ENCODE measurements around the gene GUCY1A1. TPM values are rescaled to one million over a fixed set of nuclear protein-coding genes. Genes with fewer than 3 reads are reported as not detected.

Gene GUCY1A1
- total RNA-seq, 1 donor from 2014 or later = not detected

DNA sequence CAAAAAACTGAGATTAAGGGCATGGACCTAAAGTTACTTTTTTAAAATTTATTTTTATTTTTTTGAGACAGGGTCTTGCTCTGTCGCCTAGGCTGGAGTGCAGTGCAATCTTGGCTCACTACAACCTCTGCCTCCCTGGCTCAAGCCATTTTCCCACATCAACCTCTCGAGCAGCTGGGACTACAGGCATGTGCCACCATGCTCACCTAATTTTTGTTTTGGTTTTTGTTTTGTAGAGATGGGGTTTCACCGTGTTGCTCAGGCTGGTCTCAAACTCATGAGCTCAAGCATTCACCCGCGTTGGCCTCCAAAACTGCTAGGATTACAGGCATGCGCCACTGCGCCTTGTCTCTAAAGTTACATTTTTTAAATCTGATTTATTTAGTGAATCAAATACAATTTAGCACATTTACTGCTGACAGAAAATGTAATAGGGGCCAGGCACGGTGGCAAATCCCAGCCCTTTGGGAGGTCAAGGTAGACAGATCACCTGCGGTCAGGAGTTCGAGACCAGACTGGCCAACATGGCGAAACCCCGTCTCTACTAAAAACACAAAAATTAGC, 38.3 kb downstream of the GUCY1A1 start:
- no peak overlapping the region for H3K27ac Mint-ChIP-seq
- no peaks in the 10 kb centered on the region for H3K36me3 Mint-ChIP-seq (ENCODE audit: low read depth)
- H3K4me3 Mint-ChIP-seq (ENCODE audit: low read depth) = no peak overlapping the region
- H3K9me3 Mint-ChIP-seq = no peaks in the 10 kb centered on the region
- intact Hi-C loops (cut with micrococcal nuclease) = no loop called here
- H3K4me1 Mint-ChIP-seq (ENCODE audit: low read depth) = no peaks in the 10 kb centered on the region
- no peak for DNase-seq (ENCODE audit: low spot score)
- H3K27me3 Mint-ChIP-seq (ENCODE audit: low read depth) = peaks cover 4% of the 10 kb centered on the region

DNA sequence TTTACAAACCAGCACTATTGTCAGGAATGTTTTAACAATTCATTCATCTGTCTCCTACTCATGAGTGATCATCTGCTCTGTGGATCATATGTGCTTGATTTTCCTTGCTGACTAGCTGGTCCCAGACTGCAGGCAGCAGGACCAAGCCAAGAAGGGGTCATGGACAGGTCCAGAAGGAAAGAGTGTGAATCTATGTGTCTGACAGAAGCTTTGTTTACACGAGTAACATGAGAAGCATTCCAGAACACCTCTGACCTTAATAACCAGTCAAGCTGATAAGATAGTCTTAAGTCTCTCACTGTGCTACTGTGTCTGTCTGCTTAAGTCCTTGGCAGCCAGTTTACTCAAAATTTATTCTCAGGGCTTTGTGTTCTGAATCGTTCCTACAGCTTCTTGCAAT, 39.0 kb downstream of the GUCY1A1 start:
- Mint-ChIP-seq H3K4me1 (ENCODE audit: low read depth) (no peaks in the 10 kb centered on the region), H3K36me3 (ENCODE audit: low read depth) (no peaks in the 10 kb centered on the region), H3K4me3 (ENCODE audit: low read depth) (no peak overlapping the region), H3K9me3 (no peaks in the 10 kb centered on the region), H3K27me3 (ENCODE audit: low read depth) (peaks cover 6% of the 10 kb centered on the region), H3K27ac (no peak overlapping the region)
- no peak for DNase-seq (ENCODE audit: low spot score)
- intact Hi-C loops (cut with micrococcal nuclease) = no loop called here

DNA sequence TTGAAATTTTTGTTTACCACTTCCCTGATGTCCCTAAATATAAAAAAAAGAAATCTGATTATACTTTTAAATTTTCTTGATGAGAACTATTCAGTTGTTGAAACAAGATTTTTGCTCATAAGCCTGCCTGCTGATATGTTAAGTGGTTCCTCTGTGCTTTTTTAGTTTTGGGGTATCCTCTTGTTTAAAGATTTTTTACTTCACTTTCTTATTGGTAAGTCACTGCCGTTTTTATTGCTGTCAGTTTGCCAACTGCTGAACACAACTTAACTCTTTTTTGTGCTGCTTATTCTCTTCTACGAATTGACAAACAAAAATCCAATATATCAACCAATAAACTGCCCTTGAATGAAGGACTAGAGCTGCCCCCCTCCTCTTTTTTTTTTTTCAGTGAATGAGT, 39.5 kb downstream of the GUCY1A1 start:
- no peaks in the 10 kb centered on the region for H3K4me1 Mint-ChIP-seq (ENCODE audit: low read depth)
- intact Hi-C loops (cut with micrococcal nuclease) = no loop called here
- no peaks in the 10 kb centered on the region for H3K9me3 Mint-ChIP-seq
- peaks cover 6% of the 10 kb centered on the region for H3K27me3 Mint-ChIP-seq (ENCODE audit: low read depth)
- H3K4me3 Mint-ChIP-seq (ENCODE audit: low read depth) = no peak overlapping the region
- no peak overlapping the region for H3K27ac Mint-ChIP-seq
- H3K36me3 Mint-ChIP-seq (ENCODE audit: low read depth) = no peaks in the 10 kb centered on the region
- no peak for DNase-seq (ENCODE audit: low spot score)

DNA sequence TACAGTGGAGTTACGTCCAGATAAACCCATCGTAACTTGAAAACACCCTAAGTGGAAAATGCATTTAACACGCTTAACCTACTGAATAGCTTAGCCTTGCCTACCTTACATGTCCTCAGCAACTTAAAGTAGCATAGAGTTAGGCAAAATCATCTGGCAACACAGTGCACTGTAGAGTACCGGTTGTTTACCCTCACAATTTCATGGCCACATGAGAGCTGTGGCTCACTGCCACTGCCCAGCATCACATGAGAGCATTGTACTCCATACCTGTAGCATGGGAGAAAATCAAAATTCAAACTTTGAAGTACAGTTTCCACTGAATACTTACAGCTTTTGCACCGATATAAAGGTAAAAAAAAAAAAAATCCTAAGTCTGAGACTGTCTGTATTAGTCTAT, 40.6 kb downstream of the GUCY1A1 start:
- no peak for DNase-seq (ENCODE audit: low spot score)
- intact Hi-C loops (cut with micrococcal nuclease) = no loop called here
- Mint-ChIP-seq H3K27ac (no peak overlapping the region), H3K27me3 (ENCODE audit: low read depth) (peaks cover 3% of the 10 kb centered on the region), H3K9me3 (no peaks in the 10 kb centered on the region), H3K4me1 (ENCODE audit: low read depth) (no peaks in the 10 kb centered on the region), H3K36me3 (ENCODE audit: low read depth) (no peaks in the 10 kb centered on the region), H3K4me3 (ENCODE audit: low read depth) (no peak overlapping the region)

DNA sequence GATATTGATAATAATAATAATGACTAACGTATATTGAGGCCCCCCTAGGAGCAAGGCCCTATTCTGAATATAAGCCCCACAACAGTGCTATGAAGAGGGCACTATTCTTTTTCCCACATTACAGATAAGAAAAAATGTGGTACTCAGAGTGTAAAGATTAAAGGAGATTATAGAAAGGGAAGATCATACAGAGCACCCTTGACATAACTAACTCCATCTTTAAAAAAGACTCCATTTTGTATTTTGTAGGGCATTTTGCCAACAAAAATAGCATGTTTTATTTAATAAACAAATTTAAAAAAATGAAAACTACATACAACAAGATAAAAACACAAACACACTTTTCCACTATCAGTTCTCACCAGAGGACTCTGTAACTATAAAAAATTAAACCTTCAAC, 42.1 kb downstream of the GUCY1A1 start:
- no peaks in the 10 kb centered on the region for H3K4me1 Mint-ChIP-seq (ENCODE audit: low read depth)
- peaks cover 3% of the 10 kb centered on the region for H3K27me3 Mint-ChIP-seq (ENCODE audit: low read depth)
- no peak overlapping the region for H3K27ac Mint-ChIP-seq
- DNase-seq (ENCODE audit: low spot score) = no peak
- intact Hi-C loops (cut with micrococcal nuclease) = no loop called here
- no peaks in the 10 kb centered on the region for H3K9me3 Mint-ChIP-seq
- H3K4me3 Mint-ChIP-seq (ENCODE audit: low read depth) = no peak overlapping the region
- no peaks in the 10 kb centered on the region for H3K36me3 Mint-ChIP-seq (ENCODE audit: low read depth)

DNA sequence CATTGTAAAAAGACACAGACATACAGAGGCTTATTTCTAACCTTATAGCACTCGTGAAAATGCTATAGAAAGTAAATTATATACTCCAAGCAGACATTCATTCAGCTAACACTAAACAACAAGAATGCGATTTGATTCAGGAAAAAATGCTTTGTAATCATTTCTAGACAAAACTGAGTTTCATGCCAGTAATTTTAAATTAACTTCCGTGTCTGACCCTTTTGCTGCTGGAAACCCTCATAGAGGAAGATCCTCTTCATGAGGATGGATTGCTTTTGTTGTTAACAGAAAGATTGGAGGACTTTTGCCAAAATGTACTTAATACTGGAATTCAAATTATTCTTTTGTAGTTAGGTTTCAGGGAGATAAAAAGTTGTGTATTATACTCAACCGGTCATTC, 43.3 kb downstream of the GUCY1A1 start:
- H3K9me3 Mint-ChIP-seq = no peaks in the 10 kb centered on the region
- intact Hi-C loops (cut with micrococcal nuclease) = no loop called here
- H3K4me1 Mint-ChIP-seq (ENCODE audit: low read depth) = no peaks in the 10 kb centered on the region
- H3K4me3 Mint-ChIP-seq (ENCODE audit: low read depth) = no peak overlapping the region
- H3K27me3 Mint-ChIP-seq (ENCODE audit: low read depth) = peaks cover 3% of the 10 kb centered on the region
- no peak for DNase-seq (ENCODE audit: low spot score)
- no peak overlapping the region for H3K27ac Mint-ChIP-seq
- H3K36me3 Mint-ChIP-seq (ENCODE audit: low read depth) = no peaks in the 10 kb centered on the region

DNA sequence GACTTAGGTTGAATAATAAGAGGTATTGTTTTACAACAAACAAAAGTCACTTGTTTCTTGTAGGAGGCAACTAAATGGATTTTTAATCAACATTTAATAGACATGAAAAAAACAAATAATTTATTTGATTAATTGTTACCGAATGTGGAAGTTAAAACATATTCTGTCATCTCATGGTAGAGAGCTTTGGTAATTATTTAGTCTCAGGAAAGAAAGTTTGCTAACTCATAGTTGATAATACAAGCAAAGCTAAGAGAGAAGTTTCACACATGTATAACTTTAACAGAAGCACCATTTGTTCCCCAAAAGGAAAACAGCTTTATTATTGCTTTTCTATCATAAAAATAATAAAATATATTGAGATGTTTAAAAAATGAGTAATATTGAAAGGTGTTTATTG, 44.9 kb downstream of the GUCY1A1 start:
- intact Hi-C loops (cut with micrococcal nuclease) = no loop called here
- Mint-ChIP-seq H3K9me3 (no peaks in the 10 kb centered on the region), H3K4me1 (ENCODE audit: low read depth) (no peaks in the 10 kb centered on the region), H3K27ac (no peak overlapping the region), H3K4me3 (ENCODE audit: low read depth) (no peak overlapping the region), H3K27me3 (ENCODE audit: low read depth) (peaks cover 2% of the 10 kb centered on the region), H3K36me3 (ENCODE audit: low read depth) (no peaks in the 10 kb centered on the region)
- no peak for DNase-seq (ENCODE audit: low spot score)

DNA sequence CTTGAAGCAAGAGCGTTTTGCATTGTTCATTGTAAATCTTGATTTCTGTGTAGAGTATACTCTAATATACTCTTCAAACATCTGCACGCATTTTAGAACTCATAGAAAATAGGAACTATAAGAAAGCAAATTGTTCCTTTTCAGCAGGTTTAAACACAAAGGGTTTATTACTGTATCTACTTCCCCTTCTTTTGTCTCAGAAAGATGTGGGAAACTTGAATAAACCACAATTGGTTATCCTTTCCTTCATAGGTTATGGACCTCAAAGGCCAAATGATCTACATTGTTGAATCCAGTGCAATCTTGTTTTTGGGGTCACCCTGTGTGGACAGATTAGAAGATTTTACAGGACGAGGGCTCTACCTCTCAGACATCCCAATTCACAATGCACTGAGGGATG, 46.2 kb downstream of the GUCY1A1 start:
- no peak overlapping the region for H3K4me3 Mint-ChIP-seq (ENCODE audit: low read depth)

DNA sequence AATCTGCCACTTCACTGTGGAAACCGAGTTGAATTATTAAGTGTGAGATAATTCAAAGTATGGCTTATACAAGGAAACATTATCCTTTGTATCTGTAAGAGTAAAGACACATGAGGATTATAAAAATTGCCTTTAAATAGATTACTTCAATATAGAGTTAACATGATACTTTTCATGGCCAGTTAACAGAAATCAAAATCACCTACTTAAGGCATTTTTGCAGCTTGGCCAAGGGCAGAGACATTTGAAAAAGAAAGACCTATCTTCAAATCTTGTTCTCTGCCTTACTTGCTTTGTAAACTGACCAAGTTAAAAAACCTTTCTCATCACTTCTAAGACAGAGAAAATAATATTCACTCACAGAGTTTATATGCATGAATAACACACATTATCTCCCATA, 47.3 kb downstream of the GUCY1A1 start:
- Mint-ChIP-seq H3K27ac (no peak overlapping the region), H3K36me3 (ENCODE audit: low read depth) (no peaks in the 10 kb centered on the region), H3K27me3 (ENCODE audit: low read depth) (peaks cover 2% of the 10 kb centered on the region), H3K4me1 (ENCODE audit: low read depth) (no peaks in the 10 kb centered on the region), H3K4me3 (ENCODE audit: low read depth) (no peak overlapping the region), H3K9me3 (no peaks in the 10 kb centered on the region)
- intact Hi-C loops (cut with micrococcal nuclease) = no loop called here
- DNase-seq (ENCODE audit: low spot score) = no peak

More for the DNA sequence above, 46.2 kb downstream of the GUCY1A1 start:
- no peak overlapping the region for H3K27ac Mint-ChIP-seq
- intact Hi-C loops (cut with micrococcal nuclease) = no loop called here
- DNase-seq (ENCODE audit: low spot score) = no peak
- no peaks in the 10 kb centered on the region for H3K36me3 Mint-ChIP-seq (ENCODE audit: low read depth)
- no peaks in the 10 kb centered on the region for H3K9me3 Mint-ChIP-seq
- H3K4me1 Mint-ChIP-seq (ENCODE audit: low read depth) = no peaks in the 10 kb centered on the region
- peaks cover 2% of the 10 kb centered on the region for H3K27me3 Mint-ChIP-seq (ENCODE audit: low read depth)

DNA sequence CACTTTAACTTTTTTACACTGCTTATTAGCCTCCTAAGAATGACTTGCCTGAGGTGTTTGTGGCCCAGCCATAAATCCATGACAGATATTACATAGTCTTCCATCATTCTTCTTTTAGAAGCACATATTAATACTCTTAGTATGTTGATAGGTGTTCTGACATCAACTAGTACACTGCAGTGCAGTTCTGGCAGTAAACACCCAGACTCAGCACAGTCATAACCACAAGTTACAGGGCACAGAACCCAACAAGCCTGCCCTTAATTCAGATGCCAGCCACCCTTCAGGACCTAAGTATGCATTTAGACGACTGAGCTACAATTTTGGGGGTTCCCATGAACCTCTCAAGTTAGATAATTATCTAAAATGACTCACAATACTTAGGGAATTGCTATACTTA, 55.7 kb downstream of the GUCY1A1 start:
- intact Hi-C loops (cut with micrococcal nuclease) = no loop called here
- H3K27me3 Mint-ChIP-seq (ENCODE audit: low read depth) = peaks cover 2% of the 10 kb centered on the region
- no peak overlapping the region for H3K27ac Mint-ChIP-seq
- no peaks in the 10 kb centered on the region for H3K36me3 Mint-ChIP-seq (ENCODE audit: low read depth)
- no peaks in the 10 kb centered on the region for H3K9me3 Mint-ChIP-seq
- DNase-seq (ENCODE audit: low spot score) = no peak
- H3K4me3 Mint-ChIP-seq (ENCODE audit: low read depth) = no peak overlapping the region
- H3K4me1 Mint-ChIP-seq (ENCODE audit: low read depth) = no peaks in the 10 kb centered on the region

DNA sequence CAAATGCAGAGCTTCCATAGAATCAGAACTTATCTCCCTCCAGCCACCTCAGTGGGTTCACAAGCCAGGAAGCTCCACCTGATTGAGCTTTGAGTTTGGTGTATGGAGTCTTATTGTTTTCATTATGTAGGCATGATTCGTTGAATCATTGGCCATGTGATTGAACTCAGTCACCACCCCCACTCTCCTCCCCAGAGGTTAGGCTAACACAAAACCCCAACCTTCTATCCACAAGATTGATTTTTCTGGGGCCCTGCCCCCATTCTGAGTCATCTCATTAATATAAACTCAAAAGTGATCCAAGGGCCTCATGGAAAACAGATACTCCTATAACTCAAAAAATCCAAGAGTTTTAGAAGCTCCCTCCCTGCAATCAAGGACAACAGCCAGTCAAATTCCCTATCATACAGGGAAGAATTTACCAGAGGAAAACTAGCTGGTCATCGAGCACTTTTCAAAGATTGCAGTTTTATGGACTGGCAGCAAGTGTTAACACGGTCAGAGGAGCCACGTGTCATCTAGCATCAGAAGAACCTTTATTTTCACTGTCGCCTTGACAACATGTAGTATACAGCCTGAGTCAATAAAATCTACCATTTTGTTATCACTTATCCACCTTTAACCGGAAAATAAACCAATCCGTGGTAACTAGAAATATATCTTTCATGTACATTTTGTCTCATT, 56.3 kb downstream of the GUCY1A1 start:
- Mint-ChIP-seq H3K27me3 (ENCODE audit: low read depth) (peaks cover 2% of the 10 kb centered on the region), H3K4me3 (ENCODE audit: low read depth) (no peak overlapping the region), H3K9me3 (no peaks in the 10 kb centered on the region), H3K4me1 (ENCODE audit: low read depth) (no peaks in the 10 kb centered on the region), H3K36me3 (ENCODE audit: low read depth) (no peaks in the 10 kb centered on the region), H3K27ac (no peak overlapping the region)
- intact Hi-C loops (cut with micrococcal nuclease) = no loop called here
- no peak for DNase-seq (ENCODE audit: low spot score)

DNA sequence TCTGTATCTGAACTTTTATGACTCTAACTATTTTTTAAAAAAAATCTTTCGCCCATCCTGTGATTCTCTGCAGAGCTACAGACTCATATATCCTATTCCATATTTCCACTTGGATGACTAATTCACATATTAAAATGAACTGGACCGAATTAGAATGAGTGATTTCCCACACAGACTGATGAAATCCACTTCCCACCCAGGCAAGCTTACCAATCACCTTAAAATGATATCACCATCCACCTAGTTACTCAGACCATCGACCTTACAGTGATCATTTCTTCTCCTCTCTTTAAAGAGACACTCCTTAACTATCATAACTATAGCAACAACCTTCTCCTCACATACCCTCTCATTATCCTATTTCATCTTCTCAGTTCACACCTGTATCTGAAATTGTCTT, 58.1 kb downstream of the GUCY1A1 start:
- H3K9me3 Mint-ChIP-seq = no peaks in the 10 kb centered on the region
- intact Hi-C loops (cut with micrococcal nuclease) = no loop called here
- H3K27me3 Mint-ChIP-seq (ENCODE audit: low read depth) = peaks cover 2% of the 10 kb centered on the region
- no peaks in the 10 kb centered on the region for H3K4me1 Mint-ChIP-seq (ENCODE audit: low read depth)
- DNase-seq (ENCODE audit: low spot score) = no peak
- no peak overlapping the region for H3K27ac Mint-ChIP-seq
- no peaks in the 10 kb centered on the region for H3K36me3 Mint-ChIP-seq (ENCODE audit: low read depth)
- H3K4me3 Mint-ChIP-seq (ENCODE audit: low read depth) = no peak overlapping the region

DNA sequence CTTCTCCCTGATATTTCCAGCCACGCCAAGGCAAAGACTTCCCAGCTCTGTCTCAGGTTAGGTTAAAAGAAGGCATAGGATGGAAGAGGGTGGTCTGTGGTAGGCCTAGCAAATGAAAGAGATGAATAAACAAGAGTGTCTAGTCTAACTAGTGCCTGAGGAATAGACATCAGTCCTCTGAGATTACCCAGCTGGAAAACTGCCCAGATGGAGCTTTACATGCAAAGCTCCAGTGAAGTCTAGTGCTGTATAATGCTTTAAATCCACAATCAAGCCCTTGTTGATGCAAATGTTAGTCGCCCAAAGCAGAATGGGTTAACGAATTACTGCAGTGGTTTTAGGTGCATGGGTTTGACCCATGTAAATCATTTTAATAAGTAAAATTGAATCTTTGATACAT, 67.4 kb downstream of the GUCY1A1 start:
- H3K27ac Mint-ChIP-seq = no peak overlapping the region
- H3K27me3 Mint-ChIP-seq (ENCODE audit: low read depth) = peaks cover 2% of the 10 kb centered on the region
- intact Hi-C loops (cut with micrococcal nuclease) = no loop called here
- no peaks in the 10 kb centered on the region for H3K36me3 Mint-ChIP-seq (ENCODE audit: low read depth)
- DNase-seq (ENCODE audit: low spot score) = no peak
- H3K9me3 Mint-ChIP-seq = no peaks in the 10 kb centered on the region
- H3K4me3 Mint-ChIP-seq (ENCODE audit: low read depth) = no peak overlapping the region
- H3K4me1 Mint-ChIP-seq (ENCODE audit: low read depth) = no peaks in the 10 kb centered on the region

DNA sequence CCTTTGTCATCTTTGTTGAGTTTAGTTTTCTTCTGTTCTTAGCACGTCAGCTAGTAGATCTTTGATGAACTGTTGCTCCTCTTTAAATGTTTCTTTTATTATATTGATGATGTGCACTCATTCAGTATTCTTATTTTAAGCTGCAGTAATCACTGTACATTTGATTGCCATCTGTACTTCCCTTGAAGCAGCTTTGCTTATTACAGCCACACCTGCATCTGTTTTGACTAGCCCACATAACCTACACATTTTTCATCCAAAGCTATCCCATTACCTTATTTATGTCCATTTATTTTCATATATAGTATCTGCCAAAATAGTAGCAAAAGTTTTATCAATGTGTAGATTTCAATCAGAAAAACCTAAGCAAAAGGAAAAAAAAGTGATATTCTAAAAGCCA, 68.3 kb downstream of the GUCY1A1 start:
- Mint-ChIP-seq H3K4me1 (ENCODE audit: low read depth) (no peaks in the 10 kb centered on the region), H3K27me3 (ENCODE audit: low read depth) (peaks cover 2% of the 10 kb centered on the region), H3K9me3 (no peaks in the 10 kb centered on the region), H3K4me3 (ENCODE audit: low read depth) (no peak overlapping the region), H3K27ac (no peak overlapping the region), H3K36me3 (ENCODE audit: low read depth) (no peaks in the 10 kb centered on the region)
- intact Hi-C loops (cut with micrococcal nuclease) = no loop called here
- DNase-seq (ENCODE audit: low spot score) = no peak

Data from activated T-helper 2 cell treated with anti-CD3 and anti-CD28 coated beads, Interferon-gamma antibody, Interleukin-2, Interleukin-4, amounts not matched to agents 10 μg/mL and 5 μg/mL and 100 μg/mL, durations not matched to agents 14 hours and 24 hours and 36 hours (primary cell).